ENCODE results near the gene DZIP1L. TPM values are rescaled to one million over a fixed set of nuclear protein-coding genes. Genes with fewer than 3 reads are reported as not detected.

The DZIP1L gene
- total and polyA plus RNA-seq, 2 experiments from 2014 or later = 10.6 to 19.5 TPM

GRCh38 chr3:138157743-138158142, 42.3 kb upstream of the DZIP1L start:
- Histone ChIP-seq H4K20me1 (replicated peaks; ENCODE audit: insufficient read depth) (no peaks in the 10 kb centered on the region), H3K4me3 (no peak overlapping the region), H3K4me2 (no peak overlapping the region), H3F3A (replicated peaks; ENCODE audit: low read depth) (no peaks in the 10 kb centered on the region), H3K27ac (ENCODE audit: low read depth) (no peak overlapping the region), H3K9me2 (ENCODE audit: insufficient read depth) (no peaks in the 10 kb centered on the region), H2AFZ (peak overlapping the region; percentile 74; the same call in 1 of the 2 replicates), H3K4me1 (ENCODE audit: insufficient read depth) (no peaks in the 10 kb centered on the region), H3K36me3 (ENCODE audit: insufficient read depth) (0 out of 2 replicates have a peak, but pooled peaks cover 9% of the 10 kb centered on the region), H3K27me3 (ENCODE audit: insufficient read depth) (no peaks in the 10 kb centered on the region), H3K79me2 (replicated peaks; ENCODE audit: insufficient read depth) (no peaks in the 10 kb centered on the region)
- Mint-ChIP-seq H3K36me3 (ENCODE audit: low read depth) (peaks cover 26% of the 10 kb centered on the region), H3K27ac (no peak overlapping the region), H3K4me3 (no peak overlapping the region), H3K9me3 (peaks cover 16% of the 10 kb centered on the region), H3K4me1 (no peaks in the 10 kb centered on the region; the same call in 2 of the 3 replicates), H3K27me3 (ENCODE audit: insufficient read depth, low read depth, poor library complexity) (peaks cover 3% of the 10 kb centered on the region)
- DNase-seq (ENCODE audit: low spot score) (no peak), ATAC-seq (no peak)
- no peak for TF ChIP-seq REST (IDR thresholded peaks at IDR 0.05; ENCODE audit: unreplicated experiment)
- TF ChIP-seq EZH2phosphoT487 (IDR thresholded peaks at IDR 0.05; ENCODE audit: unreplicated experiment) = no peak
- no peak for TF ChIP-seq ZNF114 (CRISPR knock-in tag; IDR thresholded peaks at IDR 0.05)
- TF ChIP-seq EZH2 (IDR thresholded peaks at IDR 0.05; ENCODE audit: low read depth, unreplicated experiment) = no peak
- no peak for TF ChIP-seq ZNF331 (CRISPR knock-in tag; IDR thresholded peaks at IDR 0.05; ENCODE audit: low read depth)

- H3K4me3 Mint-ChIP-seq = no peak overlapping the region
- no peak overlapping the region for H2AFZ ChIP-seq
- peaks cover 3% of the 10 kb centered on the region for H3K27me3 Mint-ChIP-seq (ENCODE audit: insufficient read depth, low read depth, poor library complexity)
- H3K9me2 ChIP-seq (ENCODE audit: insufficient read depth) = no peaks in the 10 kb centered on the region
- no peak overlapping the region for H3K4me2 ChIP-seq
- H3K4me3 ChIP-seq = no peak overlapping the region
- DNase-seq (ENCODE audit: low spot score) (no peak), ATAC-seq (no peak)
- H3K4me1 ChIP-seq (ENCODE audit: insufficient read depth) = no peaks in the 10 kb centered on the region
- TF ChIP-seq STAT1 (IDR thresholded peaks at IDR 0.05; ENCODE audit: unreplicated experiment) (no peak), CTCF (conservative IDR thresholded peaks at IDR 0.05; ENCODE audit: low read depth in 2 of 2) (no peak), ETS1 (IDR thresholded peaks at IDR 0.05) (no peak), NANOG (IDR thresholded peaks at IDR 0.05; ENCODE audit: borderline replicate concordance) (no peak), REST (IDR thresholded peaks at IDR 0.05; ENCODE audit: unreplicated experiment) (no peak), CREB1 (CRISPR knock-in tag; IDR thresholded peaks at IDR 0.05; ENCODE audit: low read depth) (no peak), JUNB (IDR thresholded peaks at IDR 0.05; ENCODE audit: unreplicated experiment) (no peak), EZH2 (IDR thresholded peaks at IDR 0.05; ENCODE audit: low read depth, unreplicated experiment) (no peak)
- H3K4me1 Mint-ChIP-seq = no peaks in the 10 kb centered on the region; the same call in 2 of the 3 replicates
- H3K79me2 ChIP-seq (replicated peaks; ENCODE audit: insufficient read depth) = no peaks in the 10 kb centered on the region
- peaks cover 6% of the 10 kb centered on the region; the same call in 1 of the 3 replicates for H3K36me3 Mint-ChIP-seq (ENCODE audit: low read depth)
- H3K27ac ChIP-seq (ENCODE audit: low read depth) = no peak overlapping the region
- no peaks in the 10 kb centered on the region for H4K20me1 ChIP-seq (replicated peaks; ENCODE audit: insufficient read depth)
- H3K36me3 ChIP-seq (ENCODE audit: insufficient read depth) = no peaks in the 10 kb centered on the region
- H3K27me3 ChIP-seq (ENCODE audit: insufficient read depth) = no peaks in the 10 kb centered on the region
- no peak overlapping the region for H3K27ac Mint-ChIP-seq
- peaks cover 16% of the 10 kb centered on the region for H3K9me3 Mint-ChIP-seq
- H3F3A ChIP-seq (replicated peaks; ENCODE audit: low read depth) = no peaks in the 10 kb centered on the region
Observed at GRCh38 chr3:138154534-138154933, 39.1 kb upstream of the DZIP1L start.

All from GM23338 (cell line).